CD4-positive, alpha-beta memory T cell (primary cell): Measurements from ENCODE around the gene RAB40C. TPM values are rescaled to one million over a fixed set of nuclear protein-coding genes. Genes with fewer than 3 reads are reported as not detected.

Experiments
- CTCF ChIA-PET: fragments of 350-600 bp; sonication (Branson Sonifier 250); formaldehyde crosslinking; loops from one replicate; lab custom pipeline; 2021; ENCODE audit warnings: inconsistent platforms; ENCODE audit not compliant: partially characterized antibody; lab: Charles Lee
- POLR2A ChIA-PET: fragments of 350-600 bp; sonication (Branson Sonifier 250); formaldehyde crosslinking; loops from one replicate; lab custom pipeline; 2021; ENCODE audit not compliant: partially characterized antibody; lab: Charles Lee
- DNase-seq, 5 donors: peaks; one replicate each; pipeline versions ENCODE4 v3.0.0 to v3.0.0-alpha.2; 2020 to 2022; ENCODE audit warnings: mixed read lengths in 1 of 5
- H3K27ac ChIP-seq: one replicate; pipeline ENCODE4 v1.7.0; 2013; ENCODE audit warnings: low read depth, low read length
- H3K27me3 ChIP-seq: 2 replicates; pipeline ENCODE4 v1.7.0; 2013; ENCODE audit warnings: mild to moderate bottlenecking, low read length, moderate library complexity; ENCODE audit not compliant: insufficient read depth
- H3K36me3 ChIP-seq: 2 replicates; pipeline ENCODE4 v1.7.0; 2013; ENCODE audit warnings: mild to moderate bottlenecking, low read length, moderate library complexity; ENCODE audit not compliant: insufficient read depth
- H3K4me1 ChIP-seq: 2 replicates; pipeline ENCODE4 v1.7.0; 2013; ENCODE audit warnings: mild to moderate bottlenecking, low read length, moderate library complexity; ENCODE audit not compliant: insufficient read depth
- H3K4me3 ChIP-seq, 2 donors: one replicate each; pipeline ENCODE4 v1.7.0; 2013; ENCODE audit warnings: low read length in 2 of 2, mild to moderate bottlenecking in 1 of 2
- H3K9me3 ChIP-seq, 2 donors: one replicate each; pipeline ENCODE4 v1.7.0; 2013; ENCODE audit warnings: low read length in 2 of 2, control low read depth in 1 of 2; ENCODE audit not compliant: control insufficient read depth in 1 of 2
- H3K27ac Mint-ChIP-seq, 7 donors: one replicate each; pipeline ENCODE4 v1.8.0; 2020 to 2021; ENCODE audit warnings: mixed read lengths in 7 of 7, mild to moderate bottlenecking in 6 of 7, inconsistent platforms in 3 of 7, moderate library complexity in 3 of 7
- H3K27me3 Mint-ChIP-seq, 2 donors: one replicate each; pipeline ENCODE4 v1.8.0; 2020 to 2021; ENCODE audit warnings: mixed read lengths in 2 of 2
- H3K36me3 Mint-ChIP-seq, 2 donors: one replicate each; pipeline ENCODE4 v1.8.0; 2020 to 2021; ENCODE audit warnings: mixed read lengths in 2 of 2, inconsistent platforms in 1 of 2, mild to moderate bottlenecking in 1 of 2
- H3K4me1 Mint-ChIP-seq, 4 donors: one replicate each; pipeline ENCODE4 v1.8.0; 2020 to 2021; ENCODE audit warnings: mixed read lengths in 4 of 4, mild to moderate bottlenecking in 1 of 4
- H3K4me3 Mint-ChIP-seq, 8 donors: one replicate each; pipeline ENCODE4 v1.8.0; 2020 to 2021; ENCODE audit warnings: mixed read lengths in 8 of 8, mild to moderate bottlenecking in 7 of 8, moderate library complexity in 6 of 8, inconsistent platforms in 3 of 8
- H3K9me3 Mint-ChIP-seq, 8 donors: one replicate each; pipeline ENCODE4 v1.8.0; 2020 to 2021; ENCODE audit warnings: mixed read lengths in 8 of 8, mild to moderate bottlenecking in 5 of 8, inconsistent platforms in 3 of 8, moderate library complexity in 1 of 8
- intact Hi-C: fragments of 100-400 bp; cut with micrococcal nuclease; formaldehyde crosslinking; loops from one replicate; pipeline ENCODE4 v1.15.1; 2023
- polyA plus RNA-seq, 2 donors: library from polyadenylated mRNA; unstranded; fragments of 300-500 nt; fragmentation: Illumina TruSeq; gene quantifications; one replicate each; pipeline ENCODE4 v1.2.3, GENCODE V29; 2021
- total RNA-seq, 2 experiments: library from RNA; stranded (reverse); gene quantifications; one replicate each; pipeline ENCODE4 v1.2.3, GENCODE V29; 2021

The RAB40C gene
- total and polyA plus RNA-seq, 4 experiments from 2014 or later: 6.8 to 25.6 (median 19.9) TPM

GRCh38 chr16:636206-637080 is 46.6 kb downstream of the RAB40C start, which contains the start of gene METTL26:
Gene METTL26, minus strand, starts transcription at chr16:636305. Its CDS starts 15 bp downstream, at chr16:636290.
- no peaks in the 10 kb centered on the region for H3K9me3 ChIP-seq
- ChIA-PET POLR2A (interaction anchor here (0.6 to 3.5 kb wide), 29 partner anchors 10 to 1632 kb away, joined by 3 to 23 read pairs (median 5); partner anchors contain the start of genes CAPN15, CHTF18, JMJD8 and NHLRC4), CTCF (interaction anchor here (0.6 to 1.6 kb wide), 3 partner anchors 12 to 13 kb away, joined by 3 to 8 read pairs (median 3); no protein-coding TSS in a partner anchor)
- H3K27ac Mint-ChIP-seq: peak within 1 kb of the TSS; percentile 94 to 100 (median 99)
- intact Hi-C loops: loop anchor here (1.0 to 5.0 kb wide), 6 partner anchors 13 to 1336 kb away; partner anchors contain the start of genes RHOT2, TBL3 and WDR90
- peak within 1 kb of the TSS; percentile 76 for H3K27ac ChIP-seq
- H3K4me3 ChIP-seq: peak within 1 kb of the TSS; percentile 81 to 86
- H3K36me3 Mint-ChIP-seq: peaks cover 0 to 7% of the 10 kb centered on the region in 2 donors
- H3K27me3 ChIP-seq: no peaks in the 10 kb centered on the region
- no peaks in the 10 kb centered on the region for H3K36me3 ChIP-seq
- peak; percentile 92 to 95 (median 93) for DNase-seq
- H3K4me1 Mint-ChIP-seq: peaks cover 0 to 10% (median 5%) of the 10 kb centered on the region in 4 donors
- H3K27me3 Mint-ChIP-seq: peaks cover 0 to 3% of the 10 kb centered on the region in 2 donors
- H3K9me3 Mint-ChIP-seq: peaks cover 0 to 7% (median 0%) of the 10 kb centered on the region in 8 donors
- H3K4me3 Mint-ChIP-seq: peak within 1 kb of the TSS; percentile 95 to 100 (median 98)
- peaks cover 21% of the 10 kb centered on the region for H3K4me1 ChIP-seq

- POLR2A ChIA-PET: interaction anchor here (0.7 to 3.5 kb wide), 23 partner anchors 9 to 1631 kb away, joined by 3 to 23 read pairs (median 7); partner anchors contain the start of genes CAPN15, CHTF18, JMJD8 and NHLRC4
Measured at GRCh38 chr16:637081-638018, 47.5 kb downstream of the RAB40C start.

GRCh38 chr16:638034-638543 is 48.2 kb downstream of the RAB40C start:
- H3K4me1 ChIP-seq: peaks cover 30% of the 10 kb centered on the region
- H3K4me3 ChIP-seq: no peak overlapping the region
- no peak overlapping the region for H3K27ac ChIP-seq
- no peak for DNase-seq
- H3K27ac Mint-ChIP-seq: peak overlapping the region in 2 of 7 donors; percentile 70 to 100
- H3K9me3 Mint-ChIP-seq: peaks cover 0 to 7% (median 0%) of the 10 kb centered on the region in 8 donors
- peaks cover 0 to 7% of the 10 kb centered on the region in 2 donors for H3K36me3 Mint-ChIP-seq
- peak overlapping the region in 3 of 8 donors; percentile 12 to 36 (median 22) for H3K4me3 Mint-ChIP-seq
- H3K9me3 ChIP-seq: no peaks in the 10 kb centered on the region
- H3K27me3 ChIP-seq: no peaks in the 10 kb centered on the region
- H3K36me3 ChIP-seq: no peaks in the 10 kb centered on the region
- ChIA-PET CTCF (interaction anchor here (0.5 kb wide), 1 partner anchor 501 kb away, joined by 4 read pairs; no protein-coding TSS in a partner anchor), POLR2A (interaction anchor here (0.7 to 3.5 kb wide), 4 partner anchors 9 to 56 kb away, joined by 3 to 20 read pairs (median 8); partner anchors contain the start of gene STUB1)
- H3K27me3 Mint-ChIP-seq: peaks cover 0 to 3% of the 10 kb centered on the region in 2 donors
- intact Hi-C loops: loop anchor here (5.0 kb wide), 1 partner anchor 1334 kb away; the partner anchor contains the start of gene TBL3
- H3K4me1 Mint-ChIP-seq: peaks cover 0 to 14% (median 5%) of the 10 kb centered on the region in 4 donors

More at GRCh38 chr16:637081-638018, 47.5 kb downstream of the RAB40C start:
- peaks cover 0 to 7% of the 10 kb centered on the region in 2 donors for H3K36me3 Mint-ChIP-seq
- H3K27ac ChIP-seq: peak overlapping the region; percentile 76
- H3K27me3 Mint-ChIP-seq: peaks cover 0 to 3% of the 10 kb centered on the region in 2 donors
- no peaks in the 10 kb centered on the region for H3K27me3 ChIP-seq
- H3K4me1 Mint-ChIP-seq: peaks cover 0 to 10% (median 5%) of the 10 kb centered on the region in 4 donors
- H3K4me1 ChIP-seq: peaks cover 23% of the 10 kb centered on the region
- peak overlapping the region; percentile 94 to 100 (median 99) for H3K27ac Mint-ChIP-seq
- H3K4me3 Mint-ChIP-seq: peak overlapping the region; percentile 95 to 100 (median 98)
- CTCF ChIA-PET: interaction anchor here (0.8 to 1.6 kb wide), 2 partner anchors 11 to 12 kb away, joined by 3 to 8 read pairs; no protein-coding TSS in a partner anchor
- peaks cover 0 to 7% (median 0%) of the 10 kb centered on the region in 8 donors for H3K9me3 Mint-ChIP-seq
- H3K4me3 ChIP-seq: peak overlapping the region; percentile 81 to 86
- H3K36me3 ChIP-seq: no peaks in the 10 kb centered on the region
- no peaks in the 10 kb centered on the region for H3K9me3 ChIP-seq
- intact Hi-C loops: loop anchor here (2.0 to 5.0 kb wide), 2 partner anchors 41 to 1335 kb away; partner anchors contain the start of gene TBL3
- peak in 1 of 5 donors; percentile 88 for DNase-seq

GRCh38 chr16:638836-639235 is 49.0 kb downstream of the RAB40C start:
- ChIA-PET CTCF (interaction anchor here (0.5 kb wide), 1 partner anchor 501 kb away, joined by 4 read pairs; no protein-coding TSS in a partner anchor), POLR2A (interaction anchor here (1.1 to 3.5 kb wide), 2 partner anchors 9 to 41 kb away, joined by 3 to 14 read pairs; partner anchors contain the start of gene STUB1)
- H3K27me3 Mint-ChIP-seq: peaks cover 0 to 3% of the 10 kb centered on the region in 2 donors

GRCh38 chr16:640614-641013 is 50.7 kb downstream of the RAB40C start:
- intact Hi-C loops: no loop called here
- CTCF ChIA-PET: no interaction called here

More at GRCh38 chr16:638836-639235, 49.0 kb downstream of the RAB40C start:
- Mint-ChIP-seq H3K9me3 (peaks cover 0 to 7% (median 0%) of the 10 kb centered on the region in 8 donors), H3K4me3 (peak overlapping the region in 2 of 8 donors; percentile 10 to 17), H3K27ac (peak overlapping the region in 1 of 7 donors; percentile 71), H3K36me3 (peaks cover 0 to 7% of the 10 kb centered on the region in 2 donors), H3K4me1 (peaks cover 0 to 18% (median 5%) of the 10 kb centered on the region in 4 donors)
- intact Hi-C loops: loop anchor here (5.0 kb wide), 1 partner anchor 1333 kb away; the partner anchor contains the start of gene TBL3
- Histone ChIP-seq H3K36me3 (no peaks in the 10 kb centered on the region), H3K27ac (no peak overlapping the region), H3K4me3 (no peak overlapping the region), H3K27me3 (no peaks in the 10 kb centered on the region), H3K9me3 (no peaks in the 10 kb centered on the region), H3K4me1 (peaks cover 33% of the 10 kb centered on the region)
- DNase-seq: no peak

More at GRCh38 chr16:640614-641013, 50.7 kb downstream of the RAB40C start:
- H3K4me1 ChIP-seq: peaks cover 22% of the 10 kb centered on the region
- Mint-ChIP-seq H3K4me3 (peak overlapping the region; percentile 43 to 64 (median 54)), H3K4me1 (peaks cover 0 to 28% (median 5%) of the 10 kb centered on the region in 4 donors), H3K36me3 (peaks cover 0 to 7% of the 10 kb centered on the region in 2 donors), H3K27me3 (peaks cover 0 to 3% of the 10 kb centered on the region in 2 donors), H3K9me3 (peaks cover 0 to 7% (median 0%) of the 10 kb centered on the region in 8 donors), H3K27ac (peak overlapping the region in 2 of 7 donors; percentile 35 to 42)
- no peaks in the 10 kb centered on the region for H3K36me3 ChIP-seq
- POLR2A ChIA-PET: no interaction called here
- H3K4me3 ChIP-seq: no peak overlapping the region
- DNase-seq: no peak
- H3K27me3 ChIP-seq: no peaks in the 10 kb centered on the region
- no peaks in the 10 kb centered on the region for H3K9me3 ChIP-seq
- no peak overlapping the region for H3K27ac ChIP-seq
